ENCODE results near the gene CATSPERD.
"Not testable (repeated sequence)": the region's sequence is repeated elsewhere in the genome, so short reads cannot be mapped to it uniquely, and the experiment has no call there.

CATSPERD gene

GRCh38 chr19:5687360-5688198 lies 32.9 kb upstream of the CATSPERD start:
- Histone ChIP-seq H3K4me3 (ENCODE audit: low read depth in 1 of 2, low read length in 2 of 2) (peak overlapping the region; percentile 61 to 68), H3K36me3 (ENCODE audit: insufficient read depth, low read length) (peaks cover 9% of the 10 kb centered on the region), H3K4me1 (ENCODE audit: insufficient read depth, low read length) (peaks cover 11% of the 10 kb centered on the region), H3K9me3 (ENCODE audit: low read length) (no peaks in the 10 kb centered on the region), H3K27ac (ENCODE audit: low read depth, low read length) (peak overlapping the region; percentile 78), H3K27me3 (ENCODE audit: control insufficient read depth in 1 of 2, insufficient read depth in 2 of 2, low read length in 2 of 2) (no peaks in the 10 kb centered on the region), H3K9ac (ENCODE audit: low read length) (no peak overlapping the region)

GRCh38 chr19:5688262-5688881 lies 32.1 kb upstream of the CATSPERD start:
- H3K9ac ChIP-seq (ENCODE audit: low read length); H3K27ac ChIP-seq (ENCODE audit: low read depth, low read length); H3K9me3 ChIP-seq (ENCODE audit: low read length); H3K27me3 ChIP-seq (ENCODE audit: control insufficient read depth in 1 of 2, insufficient read depth in 2 of 2, low read length in 2 of 2); H3K4me3 ChIP-seq (ENCODE audit: low read depth in 1 of 2, low read length in 2 of 2): not testable (repeated sequence)
- Histone ChIP-seq H3K4me1 (ENCODE audit: insufficient read depth, low read length) (peaks cover 11% of the 10 kb centered on the region), H3K36me3 (ENCODE audit: insufficient read depth, low read length) (peaks cover 17% of the 10 kb centered on the region)

GRCh38 chr19:5690125-5690954 lies 30.1 kb upstream of the CATSPERD start, which contains the start of gene RPL36:
Gene RPL36 (plus strand): TSS chr19:5690295. CDS start chr19:5690508, 213 bp downstream.
- peaks cover 36% of the 10 kb centered on the region for H3K36me3 ChIP-seq (ENCODE audit: insufficient read depth, low read length)
- peak within 1 kb of the TSS; percentile 76 for H3K9ac ChIP-seq (ENCODE audit: low read length)
- H3K4me3 ChIP-seq (ENCODE audit: low read depth in 1 of 2, low read length in 2 of 2) = peak within 1 kb of the TSS; percentile 95 to 97
- no peaks in the 10 kb centered on the region for H3K27me3 ChIP-seq (ENCODE audit: control insufficient read depth in 1 of 2, insufficient read depth in 2 of 2, low read length in 2 of 2)
- H3K4me1 ChIP-seq (ENCODE audit: insufficient read depth, low read length) = peaks cover 11% of the 10 kb centered on the region
- peak within 1 kb of the TSS; percentile 96 for H3K27ac ChIP-seq (ENCODE audit: low read depth, low read length)
- no peaks in the 10 kb centered on the region for H3K9me3 ChIP-seq (ENCODE audit: low read length)

DNA sequence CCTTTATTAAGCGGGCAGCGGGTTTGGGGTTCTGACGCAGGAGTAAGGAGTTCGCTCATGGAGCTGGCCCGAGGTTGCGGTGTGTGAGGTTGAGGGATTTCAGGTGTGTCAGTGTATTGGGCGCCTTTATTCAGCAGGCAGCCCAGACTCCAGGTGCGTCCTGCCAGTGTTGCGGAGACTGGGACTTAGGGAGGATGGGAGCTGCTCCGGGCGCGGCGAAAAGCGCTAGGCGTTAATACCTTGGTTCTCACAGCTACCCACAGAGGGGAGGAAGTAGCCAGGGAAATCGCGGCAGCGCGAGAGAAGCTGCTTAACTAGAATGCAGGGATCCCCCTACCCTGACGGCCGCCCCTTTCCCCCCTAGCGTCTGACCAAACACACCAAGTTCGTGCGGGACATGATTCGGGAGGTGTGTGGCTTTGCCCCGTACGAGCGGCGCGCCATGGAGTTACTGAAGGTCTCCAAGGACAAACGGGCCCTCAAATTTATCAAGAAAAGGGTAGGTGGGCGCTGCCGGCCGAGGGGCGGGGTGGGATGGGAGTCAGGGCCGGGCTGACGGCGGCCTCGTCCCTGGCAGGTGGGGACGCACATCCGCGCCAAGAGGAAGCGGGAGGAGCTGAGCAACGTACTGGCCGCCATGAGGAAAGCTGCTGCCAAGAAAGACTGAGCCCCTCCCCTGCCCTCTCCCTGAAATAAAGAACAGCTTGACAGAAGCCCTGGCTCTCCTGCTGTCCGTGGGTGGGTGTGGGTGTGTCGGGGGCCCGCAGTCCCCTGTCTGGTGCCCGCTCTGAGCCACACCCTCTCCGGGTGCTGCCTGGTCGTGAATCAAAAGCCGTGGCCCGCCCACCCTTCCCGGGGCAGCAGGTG lies 29.2 kb upstream of the CATSPERD start:
- Histone ChIP-seq H3K27me3 (ENCODE audit: control insufficient read depth in 1 of 2, insufficient read depth in 2 of 2, low read length in 2 of 2) (no peaks in the 10 kb centered on the region), H3K4me1 (ENCODE audit: insufficient read depth, low read length) (peaks cover 11% of the 10 kb centered on the region), H3K27ac (ENCODE audit: low read depth, low read length) (peak overlapping the region; percentile 96), H3K4me3 (ENCODE audit: low read depth in 1 of 2, low read length in 2 of 2) (peak overlapping the region; percentile 95 to 97), H3K36me3 (ENCODE audit: insufficient read depth, low read length) (peaks cover 44% of the 10 kb centered on the region), H3K9me3 (ENCODE audit: low read length) (no peaks in the 10 kb centered on the region), H3K9ac (ENCODE audit: low read length) (peak overlapping the region; percentile 76)

DNA sequence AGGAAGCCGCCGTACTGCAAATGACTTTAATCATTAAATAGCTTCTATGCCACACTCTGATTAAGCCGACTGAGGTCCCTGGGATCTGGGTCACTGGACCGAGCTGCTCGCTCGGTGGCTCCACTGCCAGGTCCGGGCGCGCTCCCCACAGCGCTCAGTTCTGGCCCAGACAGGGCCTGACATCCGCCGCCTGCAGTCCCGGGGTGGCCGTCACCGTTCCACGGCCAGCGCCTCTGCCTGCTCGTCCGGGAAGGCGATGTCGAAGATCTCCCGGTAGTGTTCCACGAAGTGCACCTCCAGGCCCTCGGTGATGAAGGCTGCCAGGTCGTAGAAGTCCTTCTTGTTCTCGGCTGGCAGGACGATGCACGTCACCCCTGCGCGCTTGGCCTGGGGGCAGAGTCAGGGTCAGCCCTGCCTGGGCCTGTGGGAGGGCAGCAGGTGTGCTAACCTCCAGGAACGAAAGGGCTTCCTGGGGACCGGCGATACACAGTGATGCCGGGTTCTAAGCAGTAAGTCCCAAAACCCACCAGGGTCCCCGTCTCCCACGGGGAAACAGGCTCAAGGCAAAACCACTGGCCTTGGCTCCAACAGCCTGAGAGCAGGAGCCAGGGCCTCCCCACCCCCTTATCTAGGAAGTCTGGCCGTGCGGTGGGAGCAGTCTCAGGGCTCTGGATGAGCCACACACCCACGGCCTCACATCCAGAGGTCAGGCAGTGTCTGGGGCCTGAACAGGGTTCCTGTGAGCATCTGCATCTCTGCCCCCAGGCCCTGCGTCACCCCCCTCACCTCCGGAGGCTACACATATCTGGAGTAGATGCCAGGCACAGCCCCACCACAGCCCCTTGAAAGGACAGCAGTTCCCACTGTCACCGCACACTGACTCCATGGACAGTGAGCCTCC lies 28.4 kb upstream of the CATSPERD start:
- Histone ChIP-seq H3K4me1 (ENCODE audit: insufficient read depth, low read length) (peaks cover 11% of the 10 kb centered on the region), H3K27me3 (ENCODE audit: control insufficient read depth in 1 of 2, insufficient read depth in 2 of 2, low read length in 2 of 2) (no peaks in the 10 kb centered on the region), H3K9me3 (ENCODE audit: low read length) (no peaks in the 10 kb centered on the region), H3K4me3 (ENCODE audit: low read depth in 1 of 2, low read length in 2 of 2) (peak overlapping the region in 1 of 2 donors; percentile 97), H3K9ac (ENCODE audit: low read length) (no peak overlapping the region), H3K36me3 (ENCODE audit: insufficient read depth, low read length) (peaks cover 51% of the 10 kb centered on the region), H3K27ac (ENCODE audit: low read depth, low read length) (peak overlapping the region; percentile 96)

DNA sequence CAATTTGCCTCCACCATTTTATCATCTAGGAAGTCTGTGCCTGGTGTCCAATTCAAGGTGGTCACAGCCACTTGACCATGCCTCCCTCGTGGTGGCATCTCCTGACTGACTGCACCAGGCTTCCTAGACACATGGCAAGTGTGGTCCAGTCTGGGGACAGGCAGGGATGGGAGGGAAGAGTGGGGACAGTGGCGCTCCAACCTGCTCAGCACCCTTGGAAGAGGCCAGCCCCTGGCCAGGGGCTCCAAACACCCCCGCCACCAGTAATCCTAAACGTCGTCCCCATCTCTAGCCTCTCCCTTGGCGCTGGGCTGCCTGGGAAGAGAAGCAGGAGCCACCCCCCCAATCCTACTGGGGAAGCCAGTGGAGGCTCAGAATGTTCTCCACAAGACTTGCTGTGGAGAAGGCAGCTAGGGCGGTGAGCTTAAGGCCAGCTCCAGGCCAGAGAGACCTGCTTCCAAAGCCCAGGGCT lies 27.7 kb upstream of the CATSPERD start:
- H3K9me3 ChIP-seq (ENCODE audit: low read length) = no peaks in the 10 kb centered on the region
- no peaks in the 10 kb centered on the region for H3K27me3 ChIP-seq (ENCODE audit: control insufficient read depth in 1 of 2, insufficient read depth in 2 of 2, low read length in 2 of 2)
- no peak overlapping the region for H3K4me3 ChIP-seq (ENCODE audit: low read depth in 1 of 2, low read length in 2 of 2)
- H3K4me1 ChIP-seq (ENCODE audit: insufficient read depth, low read length) = peaks cover 11% of the 10 kb centered on the region
- no peak overlapping the region for H3K9ac ChIP-seq (ENCODE audit: low read length)
- H3K27ac ChIP-seq (ENCODE audit: low read depth, low read length) = no peak overlapping the region
- H3K36me3 ChIP-seq (ENCODE audit: insufficient read depth, low read length) = peaks cover 52% of the 10 kb centered on the region

DNA sequence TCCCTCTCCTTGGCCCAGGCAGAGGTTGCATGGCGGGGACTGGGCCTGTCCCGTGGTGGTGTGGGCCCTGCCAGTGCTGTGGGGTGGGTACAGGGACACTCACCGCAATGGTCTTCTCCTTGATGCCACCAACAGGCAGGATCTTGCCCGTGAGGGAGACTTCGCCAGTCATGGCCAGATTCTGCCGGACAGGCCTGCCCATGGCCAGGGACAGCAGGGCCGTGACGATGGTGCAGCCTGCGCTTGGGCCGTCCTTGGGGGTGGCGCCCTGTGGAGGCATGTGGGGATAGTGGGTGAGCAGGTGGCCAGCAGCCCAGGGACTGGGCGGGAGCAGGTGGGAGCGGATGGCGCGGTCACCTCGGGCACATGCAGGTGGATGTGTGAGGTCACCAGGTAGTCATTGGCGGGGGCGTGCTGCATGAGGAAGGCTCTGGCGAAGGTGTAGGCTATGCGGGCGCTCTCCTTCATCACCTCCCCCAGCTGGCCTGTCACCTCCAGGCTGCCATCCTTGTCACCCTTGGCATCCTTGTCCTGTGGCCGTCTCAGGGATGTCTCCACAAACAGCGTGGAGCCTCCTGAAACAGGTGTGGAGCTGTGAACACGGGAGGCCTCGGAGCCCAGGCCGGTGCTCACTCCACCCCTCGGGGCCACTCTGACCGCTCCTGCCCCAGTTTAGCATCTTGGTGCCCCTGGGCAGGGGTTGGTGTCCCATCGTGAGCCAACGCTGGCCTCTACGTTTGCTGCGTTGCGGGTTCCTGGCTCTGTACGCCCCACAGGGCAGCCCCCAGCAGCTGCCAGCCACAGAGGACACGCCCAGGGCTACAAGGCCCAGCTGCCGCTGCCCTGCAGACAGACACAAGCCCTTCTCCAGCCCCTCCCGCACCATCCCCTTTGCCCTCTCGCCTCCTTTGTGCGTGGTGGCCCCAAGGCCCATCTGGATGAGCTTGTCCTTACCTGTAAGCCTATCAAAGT lies 27.0 kb upstream of the CATSPERD start:
- Histone ChIP-seq H3K4me3 (ENCODE audit: low read depth in 1 of 2, low read length in 2 of 2) (no peak overlapping the region), H3K9ac (ENCODE audit: low read length) (no peak overlapping the region), H3K27me3 (ENCODE audit: control insufficient read depth in 1 of 2, insufficient read depth in 2 of 2, low read length in 2 of 2) (no peaks in the 10 kb centered on the region), H3K4me1 (ENCODE audit: insufficient read depth, low read length) (peaks cover 11% of the 10 kb centered on the region), H3K9me3 (ENCODE audit: low read length) (no peaks in the 10 kb centered on the region), H3K27ac (ENCODE audit: low read depth, low read length) (no peak overlapping the region), H3K36me3 (ENCODE audit: insufficient read depth, low read length) (peaks cover 56% of the 10 kb centered on the region)

- H3K36me3 ChIP-seq (ENCODE audit: insufficient read depth, low read length) = peaks cover 65% of the 10 kb centered on the region
- no peak overlapping the region for H3K9ac ChIP-seq (ENCODE audit: low read length)
- peaks cover 11% of the 10 kb centered on the region for H3K4me1 ChIP-seq (ENCODE audit: insufficient read depth, low read length)
These were observed 26.1 kb upstream of the CATSPERD start for GRCh38 chr19:5694167-5694955.

More at GRCh38 chr19:5694167-5694955, 26.1 kb upstream of the CATSPERD start:
- Histone ChIP-seq H3K9me3 (ENCODE audit: low read length) (no peaks in the 10 kb centered on the region), H3K27ac (ENCODE audit: low read depth, low read length) (no peak overlapping the region), H3K4me3 (ENCODE audit: low read depth in 1 of 2, low read length in 2 of 2) (no peak overlapping the region), H3K27me3 (ENCODE audit: control insufficient read depth in 1 of 2, insufficient read depth in 2 of 2, low read length in 2 of 2) (no peaks in the 10 kb centered on the region)
